ENCODE measurements around the gene ACSS1. TPM values are rescaled to one million over a fixed set of nuclear protein-coding genes. Genes with fewer than 3 reads are reported as not detected.

Gene ACSS1
- total and polyA plus RNA-seq, 2 of the 8 experiments (the other 6 are each of a cell fraction or from before 2014, with no cell fraction given): 2.6 to 3.4 TPM

GRCh38 chr20:25019381-25020155 lies 38.4 kb downstream of the ACSS1 start:
- Histone ChIP-seq H3K56ac (replicated peaks; ENCODE audit: insufficient read length, low read depth, low read length) (no peak overlapping the region), H3K23me2 (ENCODE audit: low read depth, low read length) (no peaks in the 10 kb centered on the region; the same call in 1 of the 2 replicates), H3K4me2 (ENCODE audit: insufficient read depth in 1 of 2, low read depth in 2 of 2, low read length in 2 of 2) (no peak overlapping the region), H3K23ac (ENCODE audit: insufficient read length) (no peak overlapping the region), H3K14ac (ENCODE audit: insufficient read length) (no peak overlapping the region), H3K27me3 (replicated peaks in 1 of 4; ENCODE audit: control insufficient read depth in 3 of 4, extremely low read depth in 1 of 4, insufficient read depth in 3 of 4, low read length in 3 of 4) (no peaks in the 10 kb centered on the region), H4K5ac (ENCODE audit: insufficient read length, low read depth, low read length) (no peak overlapping the region), H3K9me3 (ENCODE audit: insufficient read depth in 2 of 2, low read depth in 1 of 2, low read length in 1 of 2) (no peaks in the 10 kb centered on the region), H3K36me3 (ENCODE audit: control insufficient read depth in 2 of 4, insufficient read depth in 4 of 4, low read length in 3 of 4) (no peaks in the 10 kb centered on the region), H2BK15ac (ENCODE audit: low read length) (no peak overlapping the region), H3K18ac (ENCODE audit: extremely low read depth, low read length) (no peak overlapping the region), H3K79me1 (ENCODE audit: low read depth, low read length) (no peaks in the 10 kb centered on the region), H3K4me1 (replicated peaks in 1 of 4; ENCODE audit: control insufficient read depth in 3 of 4, insufficient read depth in 4 of 4, low read length in 3 of 4) (peaks cover 0 to 7% (median 6%) of the 10 kb centered on the region in 4 experiments; a peak in 4 of 7 replicates), H2BK12ac (ENCODE audit: low read depth, low read length) (no peak overlapping the region), H2BK120ac (replicated peaks; ENCODE audit: low read depth, low read length) (no peak overlapping the region), H2AK5ac (ENCODE audit: low read depth, low read length) (no peak overlapping the region), H3K27ac (ENCODE audit: low read depth, low read length) (no peak overlapping the region), H2BK5ac (ENCODE audit: low read depth, low read length) (no peak overlapping the region), H2AFZ (ENCODE audit: low read length) (no peak overlapping the region), H4K91ac (replicated peaks; ENCODE audit: insufficient read length, low read length) (no peak overlapping the region), H3K4me3 (ENCODE audit: extremely low read depth in 1 of 4, insufficient read depth in 2 of 4, low read depth in 3 of 4, low read length in 4 of 4) (no peak overlapping the region), H3K79me2 (ENCODE audit: control insufficient read depth in 1 of 2, insufficient read depth in 2 of 2, low read length in 2 of 2) (no peaks in the 10 kb centered on the region), H4K20me1 (replicated peaks in 1 of 2; ENCODE audit: control insufficient read depth in 1 of 2, insufficient read depth in 2 of 2, low read length in 2 of 2) (no peaks in the 10 kb centered on the region), H3K9ac (replicated peaks in 1 of 4; ENCODE audit: extremely low read depth in 1 of 4, low read depth in 3 of 4, low read length in 3 of 4) (no peak overlapping the region), H4K8ac (ENCODE audit: extremely low read depth, insufficient read depth, low read length) (no peak overlapping the region), H3K4ac (replicated peaks; ENCODE audit: insufficient read length, low read depth, low read length) (no peak overlapping the region), H2BK20ac (ENCODE audit: low read length) (peak overlapping the region; percentile 32; the same call in 1 of the 2 replicates)
- CTCF ChIA-PET (ENCODE audit: partially characterized antibody): interaction anchor here (0.5 to 1.6 kb wide), 2 partner anchors 46 to 588 kb away, joined by 4 to 5 read pairs; no protein-coding TSS in a partner anchor
- WGBS, 2 experiments (ENCODE audit: extremely low coverage in 1 of 2, insufficient coverage in 1 of 2, insufficient read length in 1 of 2, insufficient replicate concordance in 2 of 2, low coverage in 1 of 2, low lambda C conversion rate in 2 of 2, missing lambda C conversion rate in 1 of 2): 91% methylated on average over 16 of the region's 16 CpGs; no CpG with 5 or more reads in 1 of the 2 experiments
- no peak for DNase-seq (ENCODE audit: low read depth in 1 of 2, low spot score in 2 of 2)
- POLR2A ChIA-PET (ENCODE audit: partially characterized antibody): interaction anchor here (0.6 kb wide), 1 partner anchor 117 kb away, joined by 3 read pairs; no protein-coding TSS in a partner anchor
- FAIRE-seq: no peak
- TF ChIP-seq CHD2 (IDR thresholded peaks at IDR 0.05; ENCODE audit: low read length) (no peak), SP1 (IDR thresholded peaks at IDR 0.05; ENCODE audit: low read depth, low read length) (no peak), ASH2L (IDR thresholded peaks at IDR 0.05; ENCODE audit: low read length) (no peak), SIRT6 (IDR thresholded peaks at IDR 0.05; ENCODE audit: low read length) (no peak), POU5F1 (IDR thresholded peaks at IDR 0.05; ENCODE audit: low read depth, low read length) (no peak), TAF1 (IDR thresholded peaks at IDR 0.05; ENCODE audit: low read depth, low read length) (no peak), TAF7 (optimal IDR thresholded peaks at IDR 0.05; ENCODE audit: borderline replicate concordance, low read depth, low read length) (no peak), RNF2 (IDR thresholded peaks at IDR 0.05; ENCODE audit: borderline replicate concordance, low read depth, low read length, missing control alignments, poor library complexity, severe bottlenecking) (no peak), RBBP5 (IDR thresholded peaks at IDR 0.05; ENCODE audit: borderline replicate concordance, low read depth, low read length) (no peak), MAFK (IDR thresholded peaks at IDR 0.05; ENCODE audit: low read depth, low read length) (no peak), CEBPB (IDR thresholded peaks at IDR 0.05; ENCODE audit: low read depth, low read length) (no peak), JUND (IDR thresholded peaks at IDR 0.05; ENCODE audit: low read length) (no peak), BCL11A (IDR thresholded peaks at IDR 0.05; ENCODE audit: low read depth in 2 of 2, low read length in 2 of 2) (no peak)
